ENCODE results near the gene PROB1. TPM values are rescaled to one million over a fixed set of nuclear protein-coding genes. Genes with fewer than 3 reads are reported as not detected.
"Not testable (repeated sequence)": the region's sequence is repeated elsewhere in the genome, so short reads cannot be mapped to it uniquely, and the experiment has no call there.

The PROB1 gene
- total RNA-seq = 2.0 and 2.2 TPM in 2 replicates
- long read RNA-seq = 0 reads

- Mint-ChIP-seq H3K4me1 (ENCODE audit: low read depth) (peaks cover 2% of the 10 kb centered on the region), H3K27me3 (peaks cover 42% of the 10 kb centered on the region), H3K4me3 (ENCODE audit: low read depth) (peak within 1 kb of the TSS; percentile 73), H3K36me3 (ENCODE audit: insufficient read depth) (no peaks in the 10 kb centered on the region), H3K27ac (no peak within 1 kb of the TSS), H3K9me3 (ENCODE audit: low read depth) (no peaks in the 10 kb centered on the region)
- no peak for DNase-seq (ENCODE audit: low spot score, unreplicated experiment)
- TF ChIP-seq CTCF (IDR thresholded peaks at IDR 0.05; ENCODE audit: unreplicated experiment) = no peak
These were observed at the start of gene PROB1 for GRCh38 chr5:139394654-139395566. PROB1 (minus strand) TSS chr5:139395104; CDS start chr5:139395081, 23 bp downstream.

GRCh38 chr5:139443831-139444453, 49.0 kb upstream of the PROB1 start:
- DNase-seq (ENCODE audit: low spot score, unreplicated experiment) = no peak
- Mint-ChIP-seq H3K4me1 (ENCODE audit: low read depth) (peaks cover 8% of the 10 kb centered on the region), H3K36me3 (ENCODE audit: insufficient read depth) (no peaks in the 10 kb centered on the region), H3K9me3 (ENCODE audit: low read depth) (no peaks in the 10 kb centered on the region), H3K27me3 (peaks cover 26% of the 10 kb centered on the region), H3K4me3 (ENCODE audit: low read depth) (no peak overlapping the region), H3K27ac (no peak overlapping the region)
- TF ChIP-seq CTCF (IDR thresholded peaks at IDR 0.05; ENCODE audit: unreplicated experiment) = no peak

GRCh38 chr5:139440416-139440815, 45.5 kb upstream of the PROB1 start:
- Mint-ChIP-seq H3K27me3 (peaks cover 14% of the 10 kb centered on the region), H3K4me1 (ENCODE audit: low read depth) (peaks cover 14% of the 10 kb centered on the region)
- not testable (repeated sequence) for DNase-seq (ENCODE audit: low spot score, unreplicated experiment); H3K9me3 Mint-ChIP-seq (ENCODE audit: low read depth); H3K4me3 Mint-ChIP-seq (ENCODE audit: low read depth); H3K36me3 Mint-ChIP-seq (ENCODE audit: insufficient read depth); H3K27ac Mint-ChIP-seq

GRCh38 chr5:139439013-139439903, 44.4 kb upstream of the PROB1 start, which contains the start of gene DNAJC18:
DNAJC18 (minus strand) TSS chr5:139439525; CDS start chr5:139439445, 80 bp downstream.
- Mint-ChIP-seq H3K9me3 (ENCODE audit: low read depth) (no peaks in the 10 kb centered on the region), H3K27ac (peak within 1 kb of the TSS; percentile 99), H3K36me3 (ENCODE audit: insufficient read depth) (peaks cover 2% of the 10 kb centered on the region), H3K4me1 (ENCODE audit: low read depth) (peaks cover 14% of the 10 kb centered on the region), H3K27me3 (peaks cover 14% of the 10 kb centered on the region), H3K4me3 (ENCODE audit: low read depth) (peak within 1 kb of the TSS; percentile 98)
- peak; percentile 89 for DNase-seq (ENCODE audit: low spot score, unreplicated experiment)
- TF ChIP-seq CTCF (IDR thresholded peaks at IDR 0.05; ENCODE audit: unreplicated experiment) = no peak

GRCh38 chr5:139438707-139439012, 43.8 kb upstream of the PROB1 start:
- H3K9me3 Mint-ChIP-seq (ENCODE audit: low read depth) = no peaks in the 10 kb centered on the region
- H3K27ac Mint-ChIP-seq = peak overlapping the region; percentile 99
- peaks cover 14% of the 10 kb centered on the region for H3K27me3 Mint-ChIP-seq
- peaks cover 4% of the 10 kb centered on the region for H3K36me3 Mint-ChIP-seq (ENCODE audit: insufficient read depth)
- DNase-seq (ENCODE audit: low spot score, unreplicated experiment) = no peak
- H3K4me3 Mint-ChIP-seq (ENCODE audit: low read depth) = peak overlapping the region; percentile 98
- H3K4me1 Mint-ChIP-seq (ENCODE audit: low read depth) = peaks cover 14% of the 10 kb centered on the region
- TF ChIP-seq CTCF (IDR thresholded peaks at IDR 0.05; ENCODE audit: unreplicated experiment) = no peak

Data from progenitor cell of endocrine pancreas (in vitro differentiated cells).